GM12875 (cell line): ENCODE results near the gene RNF151.
A peak's percentile ranks its signal among the peaks of the same experiment; 100 is the strongest.

Source experiments
- H3K4me3 ChIP-seq: one replicate; pipeline ENCODE4 v1.5.1; 2011; ENCODE audit warnings: low read depth, low read length, control low read depth
- CTCF ChIP-seq: IDR thresholded peaks from 2 replicates; pipeline ENCODE4 v1.5.1; 2011; ENCODE audit warnings: low read depth, mild to moderate bottlenecking, control low read depth, inconsistent platforms, low read length, moderate library complexity, borderline replicate concordance; ENCODE audit not compliant: insufficient read depth

Gene RNF151

GRCh38 chr16:1990351-1991134 lies 23.9 kb downstream of the RNF151 start:
- no peak for TF ChIP-seq CTCF
- peak overlapping the region; percentile 44 for H3K4me3 ChIP-seq

GRCh38 chr16:1991135-1991551 lies 24.5 kb downstream of the RNF151 start:
- no peak overlapping the region for H3K4me3 ChIP-seq
- TF ChIP-seq CTCF = no peak

- H3K4me3 ChIP-seq = peak overlapping the region; percentile 33
- no peak for TF ChIP-seq CTCF
Measured at GRCh38 chr16:1991588-1991947, 24.9 kb downstream of the RNF151 start.

- peak overlapping the region; percentile 33 for H3K4me3 ChIP-seq
- TF ChIP-seq CTCF = no peak
Measured at GRCh38 chr16:1991948-1992703, 25.5 kb downstream of the RNF151 start.

GRCh38 chr16:1992704-1993317 lies 26.2 kb downstream of the RNF151 start:
- no peak overlapping the region for H3K4me3 ChIP-seq
- TF ChIP-seq CTCF = no peak

- TF ChIP-seq CTCF = no peak
Measured at GRCh38 chr16:1993731-1994131, 27.1 kb downstream of the RNF151 start.

More at GRCh38 chr16:1993731-1994131, 27.1 kb downstream of the RNF151 start:
- H3K4me3 ChIP-seq = no peak overlapping the region
